ENCODE measurements around the gene RAI14.

The RAI14 gene

DNA sequence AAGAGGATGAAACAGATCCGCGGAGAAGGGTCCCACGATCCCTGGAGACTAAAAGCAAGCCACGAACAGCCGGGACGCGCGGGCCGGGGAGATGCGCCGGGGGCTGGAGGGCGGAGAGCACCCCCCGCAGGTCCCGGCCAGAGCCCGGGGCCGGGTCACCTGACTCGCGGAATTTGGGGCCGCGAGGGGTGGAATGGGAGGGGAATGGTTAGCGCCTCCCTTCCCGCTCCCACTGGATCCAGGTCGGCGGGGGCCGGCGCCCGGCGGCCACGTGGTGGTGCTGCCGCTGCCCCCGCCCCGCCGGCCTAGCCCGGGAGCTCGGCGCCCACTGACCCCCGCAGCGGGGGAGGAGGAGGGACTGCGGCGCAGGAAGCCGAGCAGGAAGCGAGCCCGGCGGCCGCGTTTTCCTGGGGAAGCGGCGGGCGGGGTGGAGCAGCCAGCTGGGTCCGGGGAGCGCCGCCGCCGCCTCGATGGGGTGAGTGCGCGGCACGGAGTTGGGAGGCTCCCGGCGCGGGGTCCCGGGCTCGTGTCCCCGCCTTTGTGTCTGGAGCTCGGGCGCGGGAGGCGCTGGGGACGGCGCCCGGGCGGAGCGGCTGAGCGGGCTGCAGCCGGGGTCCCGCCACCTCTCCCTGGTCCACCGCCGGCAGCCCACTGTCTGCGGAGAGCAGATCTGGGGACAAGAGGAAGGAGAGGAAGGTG, at the start of gene RAI14:
RAI14 (plus strand) TSS at position 328 of the 699 bp plus-strand sequence. CDS start 30,592 bp downstream, outside the sequence.
- peak in 1 of 4 experiments; percentile 4 for DNase-seq

- no peak for DNase-seq
These were observed 47.8 kb upstream of the RAI14 start for GRCh38 chr5:34608368-34608767.

- DNase-seq = no peak
These were observed 47.1 kb upstream of the RAI14 start for GRCh38 chr5:34608859-34609648.

GRCh38 chr5:34609951-34610441, 46.1 kb upstream of the RAI14 start:
- DNase-seq = no peak

DNA sequence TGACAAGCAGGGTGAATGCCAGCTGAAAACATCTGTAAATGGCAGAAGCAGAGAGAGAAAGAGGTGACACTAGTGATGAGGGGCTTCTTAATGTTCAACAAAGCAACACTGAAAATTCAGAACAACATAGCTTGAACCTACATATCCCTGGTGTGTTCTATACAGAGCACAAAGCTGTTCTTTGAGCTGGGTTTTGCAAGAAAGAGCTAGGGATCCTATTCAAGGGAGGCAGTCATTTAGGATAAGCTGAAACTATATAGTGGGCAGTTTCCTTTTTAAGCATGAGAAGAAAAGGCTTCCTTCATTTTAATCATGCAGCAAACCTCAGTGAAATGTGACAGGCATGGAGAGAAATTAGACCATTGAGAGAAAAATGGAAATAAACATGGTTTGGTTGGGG, 45.6 kb upstream of the RAI14 start:
- DNase-seq = no peak

GRCh38 chr5:34611464-34612415, 44.4 kb upstream of the RAI14 start:
- no peak for DNase-seq

GRCh38 chr5:34616651-34617050, 39.5 kb upstream of the RAI14 start:
- no peak for DNase-seq

GRCh38 chr5:34618371-34619065, 37.6 kb upstream of the RAI14 start:
- DNase-seq = no peak

DNA sequence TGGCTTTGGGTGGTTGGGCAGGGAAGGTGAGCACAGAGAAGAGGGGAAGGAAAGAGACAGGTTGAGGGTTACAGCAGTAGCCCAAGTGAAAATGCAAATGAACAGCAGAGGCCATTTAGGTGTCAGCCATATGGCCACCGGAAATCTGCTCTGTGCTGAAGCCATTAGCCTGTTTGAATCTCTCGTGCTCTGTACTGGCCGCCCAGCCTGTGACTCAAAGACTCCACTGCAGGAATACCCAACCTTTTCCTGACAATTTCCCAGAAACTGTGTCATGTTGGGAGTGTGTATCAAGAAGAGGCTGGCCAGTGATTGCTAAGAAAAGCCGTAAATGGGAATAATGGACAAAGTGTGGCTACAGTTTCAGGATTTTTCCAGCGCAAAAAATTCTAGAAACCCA, 35.9 kb upstream of the RAI14 start:
- DNase-seq = no peak

DNA sequence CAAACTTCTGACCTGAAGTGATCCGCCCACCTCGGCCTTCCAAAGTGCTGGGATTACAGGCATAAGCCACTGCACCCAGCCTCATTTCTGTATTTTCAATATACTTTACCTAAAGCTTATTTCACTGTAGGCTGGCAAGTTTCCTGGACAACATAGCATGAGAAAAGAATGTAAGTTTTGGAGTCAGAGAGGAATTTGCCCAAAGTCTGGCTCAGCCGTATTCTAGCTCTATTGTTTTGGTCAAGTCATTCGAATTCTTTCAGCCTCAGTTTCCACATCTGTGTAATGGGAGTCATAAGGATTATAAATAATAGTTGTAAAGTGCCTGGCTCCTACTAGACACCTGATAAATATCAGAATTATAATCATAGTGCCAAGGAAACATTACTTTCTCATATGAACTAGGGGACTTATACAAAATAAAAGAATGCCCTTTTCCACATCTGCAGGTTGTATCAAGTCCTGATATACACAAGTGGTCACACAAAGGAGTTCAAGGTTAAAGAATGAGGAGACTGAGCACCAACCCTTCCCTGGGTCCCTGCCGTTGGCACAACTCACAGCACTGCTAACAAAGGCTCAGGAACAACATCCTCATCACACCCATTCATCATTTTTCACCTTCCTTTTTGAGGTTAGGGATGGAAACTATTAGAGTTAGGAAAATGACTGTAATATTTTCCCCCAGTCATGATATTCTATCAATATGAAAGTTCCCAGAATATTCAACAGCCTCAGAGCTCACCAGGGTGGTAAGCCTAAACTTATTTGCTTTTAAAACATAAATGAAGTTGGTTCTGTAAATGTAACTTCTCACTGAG, 34.6 kb upstream of the RAI14 start:
- no peak for DNase-seq

GRCh38 chr5:34622098-34622400, 34.1 kb upstream of the RAI14 start:
- no peak for DNase-seq

DNA sequence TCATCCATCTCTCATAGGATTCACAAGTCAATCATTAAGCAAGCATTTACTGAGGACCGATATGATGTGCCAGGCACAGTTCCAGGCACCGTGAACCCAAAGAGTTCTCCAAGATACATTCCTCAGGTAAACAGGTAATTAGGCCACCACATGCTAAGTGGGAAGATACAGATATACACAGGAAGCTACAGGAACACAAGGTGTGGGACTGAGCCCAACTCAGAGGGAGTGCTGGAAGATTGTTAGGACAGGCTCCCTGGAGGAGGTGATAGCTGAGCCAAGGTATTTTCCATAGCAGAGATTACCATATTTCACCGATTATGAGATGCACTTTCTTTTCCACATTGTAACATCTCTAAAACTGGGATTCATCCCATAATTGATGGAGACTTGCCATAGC, 31.4 kb upstream of the RAI14 start:
- no peak for DNase-seq

- DNase-seq = no peak
These were observed 30.9 kb upstream of the RAI14 start for GRCh38 chr5:34625246-34625645.

DNA sequence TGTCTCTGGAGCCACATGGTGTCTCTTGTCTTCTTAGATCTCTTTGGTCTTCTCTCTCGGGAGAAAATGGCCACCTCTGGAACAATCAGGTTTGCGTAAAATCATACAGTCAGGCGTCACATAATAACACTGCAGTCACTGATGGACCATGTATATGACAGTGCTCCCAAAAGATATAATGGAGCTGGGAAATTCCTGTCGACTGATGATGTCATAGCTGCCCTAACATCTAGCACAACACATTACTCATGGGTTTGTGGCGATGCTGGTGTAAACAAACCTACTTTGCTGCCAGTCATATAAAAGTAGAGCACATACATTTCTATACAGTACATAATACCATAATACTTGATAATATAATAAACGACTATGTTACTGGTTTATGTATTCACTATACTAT, 30.1 kb upstream of the RAI14 start:
- no peak for DNase-seq

DNA sequence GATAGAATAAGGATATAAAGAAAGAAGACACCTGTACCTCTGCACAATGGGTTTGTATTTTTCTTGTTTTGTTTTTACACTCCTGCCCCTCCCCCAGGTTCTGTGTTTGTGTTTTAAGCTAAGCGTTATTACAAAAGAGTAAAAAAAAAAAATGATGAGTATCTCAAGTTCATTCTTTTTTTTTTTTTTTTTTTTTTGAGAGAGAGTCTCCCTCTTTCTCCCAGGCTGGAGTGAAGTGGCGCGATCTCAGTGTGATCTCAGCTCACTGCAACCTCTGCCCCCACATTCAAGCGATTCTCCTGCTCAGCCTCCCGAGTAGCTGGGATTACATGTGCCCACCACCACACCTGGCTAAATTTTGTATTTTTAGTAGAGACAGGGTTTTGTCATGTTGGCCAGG, 29.4 kb upstream of the RAI14 start:
- DNase-seq = no peak

DNA sequence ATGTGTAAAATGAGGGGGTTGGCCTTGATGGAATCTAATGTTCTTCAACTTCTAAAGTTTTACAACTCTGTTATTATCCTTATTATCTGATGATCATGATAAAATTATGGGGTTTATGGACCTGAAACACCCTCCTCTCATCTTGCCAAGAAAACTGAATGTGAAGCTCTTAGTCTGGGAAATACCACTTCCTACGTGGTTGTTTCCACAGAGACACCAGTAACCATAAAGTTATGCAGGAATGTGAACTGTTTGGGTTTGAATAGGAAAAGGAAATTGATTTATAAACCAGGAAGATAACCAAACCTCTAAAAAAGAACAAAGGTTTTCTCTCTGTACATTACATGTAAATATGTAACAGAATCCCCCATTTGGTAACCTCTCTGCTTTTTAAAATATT, 28.3 kb upstream of the RAI14 start:
- no peak for DNase-seq

GRCh38 chr5:34628373-34628772, 27.8 kb upstream of the RAI14 start:
- DNase-seq = no peak

DNA sequence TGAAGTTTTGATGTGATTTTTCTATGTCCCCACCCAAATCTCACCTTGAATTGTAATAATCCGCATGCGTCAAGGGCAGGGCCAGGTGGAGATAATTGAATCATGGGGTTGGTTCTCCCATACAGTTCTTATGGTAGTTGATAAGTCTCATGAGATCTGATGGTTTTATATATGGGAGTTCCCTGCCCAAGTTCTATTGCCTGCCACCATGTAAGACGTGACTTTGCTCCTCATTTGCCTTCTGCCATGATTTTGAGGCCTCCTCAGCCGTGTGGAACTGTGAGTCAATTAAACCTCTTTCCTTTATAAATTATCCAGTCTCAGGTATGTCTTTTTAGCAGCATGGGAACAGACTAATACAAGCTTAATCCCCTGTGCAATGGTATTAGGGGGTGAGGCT, 25.5 kb upstream of the RAI14 start:
- no peak for DNase-seq

- no peak for DNase-seq
These were observed 23.2 kb upstream of the RAI14 start for GRCh38 chr5:34632807-34633422.

- DNase-seq = no peak
These were observed 16.1 kb upstream of the RAI14 start for GRCh38 chr5:34639852-34640626.

All from activated CD4-positive, CD25-positive, alpha-beta regulatory T cell (primary cell).